HepG2 (cell line): ENCODE data around the gene TMUB1. TPM values are rescaled to one million over a fixed set of nuclear protein-coding genes. Genes with fewer than 3 reads are reported as not detected.

Source experiments
- ATAC-seq: fragments of 200-7000 bp; cut with Tn5 transposase; 3 replicates; pipeline ENCODE4 v1.9.1; 2020; ENCODE audit warnings: mild to moderate bottlenecking, moderate library complexity
- BruUV-seq: library from RNA; stranded (reverse); fragments of 400-500 nt; replicated peaks from 2 replicates; lab custom pipeline; 2021; lab: Mats Ljungman, UMichigan
- CTCF ChIA-PET: fragments of 300-600 bp; formaldehyde crosslinking; extraction: SDS; loops from one replicate; lab custom pipeline; 2021; ENCODE audit warnings: low total read pairs, inconsistent platforms, low intra/inter-chr PET ratio; lab: Yijun Ruan, JAX
- POLR2A ChIA-PET: fragments of 350-600 bp; sonication (Branson Sonifier 250); formaldehyde crosslinking; loops from one replicate; lab custom pipeline; 2020; ENCODE audit warnings: antibody characterized with exemption, inconsistent platforms; lab: Yijun Ruan, JAX
- DNase-seq: peaks from one replicate; pipeline ENCODE4 v3.0.0-alpha.2; 2015; ENCODE audit warnings: low spot score
- FAIRE-seq: peaks from 3 replicates; lab custom pipeline; 2011; peaks lifted over from hg19 to GRCh38; lab: Jason Lieb, UNC
- H2AFZ ChIP-seq: one replicate; pipeline ENCODE4 v1.6.1; 2011; ENCODE audit warnings: low read length, inconsistent platforms
- H3K27ac ChIP-seq: fragments of 300-600 bp; 3 replicates; pipeline ENCODE4 v1.8.0; 2011; ENCODE audit warnings: mixed run types, mild to moderate bottlenecking, mixed read lengths, low read length, inconsistent platforms; ENCODE audit not compliant: insufficient read depth; ENCODE audit errors: extremely low read length
- H3K27me3 ChIP-seq, 2 experiments: fragments of 200-600 bp in 1 of 2; 2 replicates in 1 of 2; 3 replicates in 1 of 2; pipeline versions ENCODE4 v1.6.0 to v1.8.0; 2011; ENCODE audit warnings: low read length in 2 of 2, mild to moderate bottlenecking in 2 of 2, moderate library complexity in 2 of 2, inconsistent platforms in 1 of 2; ENCODE audit not compliant: insufficient read depth in 2 of 2, control insufficient read depth in 1 of 2
- H3K36me3 ChIP-seq, 2 experiments: fragments of 200-600 bp in 1 of 2; replicated peaks in 1 of 2; 2 replicates in 1 of 2; 3 replicates in 1 of 2; pipeline versions ENCODE4 v1.5.1 to v1.8.0; 2011; ENCODE audit warnings: low read length in 2 of 2, inconsistent platforms in 1 of 2; ENCODE audit not compliant: insufficient read depth in 2 of 2, control insufficient read depth in 1 of 2
- H3K4me1 ChIP-seq: 2 replicates; pipeline ENCODE4 v1.5.1; 2012; ENCODE audit warnings: low read length, inconsistent platforms; ENCODE audit not compliant: insufficient read depth
- H3K4me2 ChIP-seq: 2 replicates; pipeline ENCODE4 v1.6.0; 2011; ENCODE audit warnings: low read depth, low read length, inconsistent platforms
- H3K4me3 ChIP-seq, 3 experiments: fragments of 200-600 bp in 1 of 3; sonication (generic), shearing (Covaris generic) in 1 of 3; replicated peaks in 1 of 3; 2 replicates each; pipeline ENCODE4 v1.5.1; 2011 to 2016; ENCODE audit warnings: low read length in 3 of 3, inconsistent platforms in 2 of 3, low read depth in 2 of 3, mild to moderate bottlenecking in 2 of 3, control low read depth in 1 of 3, mixed read lengths in 1 of 3; ENCODE audit not compliant: insufficient read depth in 1 of 3
- H3K79me2 ChIP-seq: one replicate; pipeline ENCODE4 v1.6.1; 2011; ENCODE audit warnings: low read length, inconsistent platforms; ENCODE audit not compliant: insufficient read depth
- H3K9ac ChIP-seq: 2 replicates; pipeline ENCODE4 v1.6.0; 2011; ENCODE audit warnings: mild to moderate bottlenecking, low read depth, low read length, inconsistent platforms; ENCODE audit not compliant: insufficient read depth
- H3K9me3 ChIP-seq: 2 replicates; pipeline ENCODE4 v1.5.1; 2012; ENCODE audit warnings: mild to moderate bottlenecking, low read length
- H4K20me1 ChIP-seq: 2 replicates; pipeline ENCODE4 v1.6.0; 2011; ENCODE audit warnings: inconsistent platforms, mild to moderate bottlenecking, low read length, moderate library complexity; ENCODE audit not compliant: insufficient read depth
- AGO1 ChIP-seq: fragments of 200-400 bp; formaldehyde crosslinking; IDR thresholded peaks from 2 replicates; pipeline ENCODE4 v1.6.1; 2017; ENCODE audit warnings: mild to moderate bottlenecking, low read depth, low read length, moderate library complexity; ENCODE audit not compliant: poor library complexity, severe bottlenecking
- CCDC6 ChIP-seq: sonication (generic); formaldehyde crosslinking; IDR thresholded peaks from 2 replicates; pipeline ENCODE4 v1.8.1; 2022; ENCODE audit warnings: mild to moderate bottlenecking, missing genetic modification reagents, moderate library complexity
- CTCF ChIP-seq: sonication (generic); formaldehyde crosslinking; IDR thresholded peaks from 2 replicates; pipeline ENCODE4 v1.5.0; 2020; ENCODE audit warnings: mild to moderate bottlenecking, missing genetic modification reagents, moderate library complexity
- HMG20A ChIP-seq: IDR thresholded peaks from 2 replicates; pipeline ENCODE4 v1.6.1; 2016; ENCODE audit warnings: borderline replicate concordance
- MATR3 ChIP-seq: sonication (generic); formaldehyde crosslinking; IDR thresholded peaks from 2 replicates; pipeline ENCODE4 v1.4.0; 2020; ENCODE audit warnings: missing genetic modification reagents
- MED1 ChIP-seq: sonication (generic); formaldehyde crosslinking; IDR thresholded peaks from 2 replicates; pipeline ENCODE4 v1.4.0; 2020; ENCODE audit warnings: missing genetic modification reagents
- MEF2D ChIP-seq: sonication (generic); formaldehyde crosslinking; IDR thresholded peaks from 2 replicates; pipeline ENCODE4 v1.5.1; 2020; ENCODE audit warnings: mild to moderate bottlenecking, missing genetic modification reagents
- SIX1 ChIP-seq: sonication (generic); formaldehyde crosslinking; IDR thresholded peaks from 2 replicates; pipeline ENCODE4 v1.4.0; 2020; ENCODE audit warnings: missing genetic modification reagents, borderline replicate concordance
- TFAP4 ChIP-seq: sonication (generic); IDR thresholded peaks from 2 replicates; pipeline ENCODE4 v1.6.1; 2016; ENCODE audit warnings: low read depth, borderline replicate concordance
- XRCC5 ChIP-seq: fragments of 200-400 bp; formaldehyde crosslinking; optimal IDR thresholded peaks from 2 replicates; pipeline ENCODE3; 2017; ENCODE audit warnings: mild to moderate bottlenecking, low read length
- ZNF160 ChIP-seq: sonication (generic); formaldehyde crosslinking; IDR thresholded peaks from 2 replicates; pipeline ENCODE4 v1.8.0; 2022; ENCODE audit warnings: mild to moderate bottlenecking, inconsistent platforms, missing genetic modification reagents
- ZNF44 ChIP-seq: sonication (generic); formaldehyde crosslinking; IDR thresholded peaks from 2 replicates; pipeline ENCODE4 v1.5.1; 2020; ENCODE audit warnings: mild to moderate bottlenecking, missing genetic modification reagents
- ZNF543 ChIP-seq: sonication (generic); formaldehyde crosslinking; IDR thresholded peaks from 2 replicates; pipeline ENCODE4 v1.4.0; 2020; ENCODE audit warnings: mild to moderate bottlenecking, missing genetic modification reagents
- ZNF572 ChIP-seq: sonication (generic); formaldehyde crosslinking; IDR thresholded peaks from 2 replicates; pipeline ENCODE4 v1.5.1; 2020; ENCODE audit warnings: mild to moderate bottlenecking, missing genetic modification reagents
- ZNF614 ChIP-seq: IDR thresholded peaks from 2 replicates; pipeline ENCODE4 v1.6.1; 2018; ENCODE audit warnings: missing biosample characterization, missing genetic modification reagents, inconsistent platforms, borderline replicate concordance
- ZNF619 ChIP-seq: sonication (generic); formaldehyde crosslinking; IDR thresholded peaks from 2 replicates; pipeline ENCODE4 v1.4.0; 2020; ENCODE audit warnings: mild to moderate bottlenecking, missing genetic modification reagents
- ZNF713 ChIP-seq: sonication (generic); formaldehyde crosslinking; IDR thresholded peaks from 2 replicates; pipeline ENCODE4 v1.4.0; 2020; ENCODE audit warnings: mild to moderate bottlenecking, missing genetic modification reagents
- ZSCAN22 ChIP-seq: sonication (generic); formaldehyde crosslinking; IDR thresholded peaks from 2 replicates; pipeline ENCODE4 v1.4.0; 2020; ENCODE audit warnings: mild to moderate bottlenecking, missing genetic modification reagents
- WGBS: methylation state at CpG from one replicate; pipeline ENCODE4 v1.1.6; 2017; ENCODE audit warnings: low lambda C conversion rate; 5-methylcytosine and 5-hydroxymethylcytosine counted together
- in situ Hi-C: cut with HindIII; loops from 2 replicates; pipeline ENCODE4 v1.10.0; 2017; ENCODE audit warnings: low pct_unique_long_range_greater_than_20kb; ENCODE audit not compliant: extremely low pct_ligation_motif_present
- intact Hi-C: fragments of 100-400 bp; cut with micrococcal nuclease; formaldehyde crosslinking; loops from one replicate; pipeline ENCODE4 v1.10.0; 2022; ENCODE audit not compliant: unreplicated experiment
- polyA plus RNA-seq, 8 experiments: library from polyadenylated mRNA; depleted of rRNA in 3 of 8; stranded (reverse) in 7 of 8; unstranded in 1 of 8; fragments of >200 nt; fragmentation: Illumina TruSeq in 4 of 8; extraction: Trizol in 4 of 8; gene quantifications; 2 replicates each; pipeline versions ENCODE4 v1.2.1 to v1.2.3, GENCODE V29; 2011 to 2016; ENCODE audit warnings: low read depth in 4 of 8, missing spikeins in 1 of 8, mixed read lengths in 1 of 8; ENCODE audit not compliant: insufficient read depth in 1 of 8
- total RNA-seq, 5 experiments: library from RNA; depleted of rRNA; stranded (reverse); fragments of >200 nt; fragmentation: Illumina TruSeq; extraction: Trizol; gene quantifications; 2 replicates each; pipeline ENCODE4 v1.2.3, GENCODE V29; 2016; ENCODE audit warnings: low read depth in 1 of 5
- TF ChIP-seq, protein P1 (sequence below): sonication (generic); formaldehyde crosslinking; IDR thresholded peaks from 2 replicates; pipeline ENCODE4 v1.4.0; 2020; ENCODE audit warnings: missing genetic modification reagents
- TF ChIP-seq, protein P2 (sequence below): sonication (generic); formaldehyde crosslinking; IDR thresholded peaks from 2 replicates; pipeline ENCODE4 v1.5.0; 2020; ENCODE audit warnings: missing genetic modification reagents

TMUB1 gene
- total and polyA plus RNA-seq, 2 of the 13 experiments (the other 11 are each of a cell fraction or from before 2014, with no cell fraction given), result 44.8 to 51.6 TPM

- Histone ChIP-seq H3K27ac (no peak overlapping the region), H3K9me3 (no peaks in the 10 kb centered on the region), H3K4me1 (peaks cover 14% of the 10 kb centered on the region), H3K4me3 (no peak overlapping the region), H2AFZ (no peak overlapping the region), H3K4me2 (no peak overlapping the region), H3K9ac (no peak overlapping the region), H4K20me1 (peaks cover 44% of the 10 kb centered on the region), H3K27me3 (no peaks in the 10 kb centered on the region), H3K36me3 (peaks cover 6 to 24% of the 10 kb centered on the region in 2 experiments; a peak in 4 of 5 replicates), H3K79me2 (peaks cover 25% of the 10 kb centered on the region)
- in situ Hi-C loops (no loop called here), intact Hi-C loops (loop anchor here (1.0 to 2.0 kb wide), 2 partner anchors 52 to 83 kb away; partner anchors contain the start of genes ABCB8 and SLC4A2)
- CTCF ChIA-PET, result interaction anchor here (0.9 to 1.7 kb wide), 6 partner anchors 20 to 148 kb away, joined by 3 to 6 read pairs (median 3); partner anchors contain the start of genes ABCB8 and AGAP3
- FAIRE-seq (peak; percentile 39), ATAC-seq (peak; percentile 92), DNase-seq (peak; percentile 49)
- no TSS peak for BruUV-seq
- 84% methylated on average over 11 of the region's 20 CpGs for WGBS
- POLR2A ChIA-PET, result interaction anchor here (0.8 to 1.2 kb wide), 2 partner anchors 23 to 48 kb away, joined by 3 to 4 read pairs; no protein-coding TSS in a partner anchor
- TF ChIP-seq ZSCAN22 (no peak), MEF2D (CRISPR knock-in tag) (no peak), CCDC6 (CRISPR knock-in tag) (no peak), MATR3 (CRISPR knock-in tag) (no peak), ZNF713 (CRISPR knock-in tag) (no peak), SIX1 (CRISPR knock-in tag) (no peak), TFAP4 (no peak), XRCC5 (peak; percentile 54), ZNF160 (CRISPR knock-in tag) (no peak), AGO1 (no peak), ZNF44 (CRISPR knock-in tag) (no peak), CTCF (CRISPR knock-in tag) (peak; percentile 97), ZNF619 (0 out of 2 replicates have a peak, but pooled peaks have one; percentile 45), MED1 (CRISPR knock-in tag) (0 out of 2 replicates have a peak, but pooled peaks have one; percentile 19), ZNF543 (CRISPR knock-in tag) (no peak), HMG20A (CRISPR knock-in tag) (no peak), ZNF614 (CRISPR knock-in tag) (no peak), ZNF572 (no peak)
- TF ChIP-seq, protein P1, sequence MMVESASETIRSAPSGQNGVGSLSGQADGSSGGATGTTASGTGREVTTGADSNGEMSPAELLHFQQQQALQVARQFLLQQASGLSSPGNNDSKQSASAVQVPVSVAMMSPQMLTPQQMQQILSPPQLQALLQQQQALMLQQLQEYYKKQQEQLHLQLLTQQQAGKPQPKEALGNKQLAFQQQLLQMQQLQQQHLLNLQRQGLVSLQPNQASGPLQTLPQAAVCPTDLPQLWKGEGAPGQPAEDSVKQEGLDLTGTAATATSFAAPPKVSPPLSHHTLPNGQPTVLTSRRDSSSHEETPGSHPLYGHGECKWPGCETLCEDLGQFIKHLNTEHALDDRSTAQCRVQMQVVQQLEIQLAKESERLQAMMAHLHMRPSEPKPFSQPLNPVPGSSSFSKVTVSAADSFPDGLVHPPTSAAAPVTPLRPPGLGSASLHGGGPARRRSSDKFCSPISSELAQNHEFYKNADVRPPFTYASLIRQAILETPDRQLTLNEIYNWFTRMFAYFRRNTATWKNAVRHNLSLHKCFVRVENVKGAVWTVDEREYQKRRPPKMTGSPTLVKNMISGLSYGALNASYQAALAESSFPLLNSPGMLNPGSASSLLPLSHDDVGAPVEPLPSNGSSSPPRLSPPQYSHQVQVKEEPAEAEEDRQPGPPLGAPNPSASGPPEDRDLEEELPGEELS (CRISPR knock-in tag), result no peak
- TF ChIP-seq, protein P2, sequence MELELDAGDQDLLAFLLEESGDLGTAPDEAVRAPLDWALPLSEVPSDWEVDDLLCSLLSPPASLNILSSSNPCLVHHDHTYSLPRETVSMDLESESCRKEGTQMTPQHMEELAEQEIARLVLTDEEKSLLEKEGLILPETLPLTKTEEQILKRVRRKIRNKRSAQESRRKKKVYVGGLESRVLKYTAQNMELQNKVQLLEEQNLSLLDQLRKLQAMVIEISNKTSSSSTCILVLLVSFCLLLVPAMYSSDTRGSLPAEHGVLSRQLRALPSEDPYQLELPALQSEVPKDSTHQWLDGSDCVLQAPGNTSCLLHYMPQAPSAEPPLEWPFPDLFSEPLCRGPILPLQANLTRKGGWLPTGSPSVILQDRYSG (CRISPR knock-in tag), result no peak
Observed at GRCh38 chr7:151110941-151111645, 27.8 kb upstream of the TMUB1 start.
